Gastroesophageal sphincter (tissue), 3 donors: ENCODE data around the gene PABPC4L.

ENCODE experiments used
- CTCF ChIP-seq, 4 experiments: fragments of 200-600 bp in 2 of 4; fragments of 450-650 bp in 2 of 4; sonication (generic) in 1 of 4; IDR thresholded peaks; one replicate each; pipeline ENCODE4 v1.5.1; 2017 to 2019; ENCODE audit warnings: antibody characterized with exemption in 4 of 4, mild to moderate bottlenecking in 2 of 4, moderate library complexity in 2 of 4
- EP300 ChIP-seq: sonication (generic); formaldehyde crosslinking; IDR thresholded peaks from one replicate; pipeline ENCODE4 v1.6.1; 2017; ENCODE audit warnings: antibody characterized with exemption, mild to moderate bottlenecking
- POLR2A ChIP-seq, 2 donors: fragments of 450-650 bp; IDR thresholded peaks; one replicate each; pipeline ENCODE4 v1.6.1; 2017; ENCODE audit warnings: antibody characterized with exemption in 2 of 2, mild to moderate bottlenecking in 2 of 2, moderate library complexity in 1 of 2

GRCh38 chr4:134216411-134216810 lies 14.8 kb upstream of the PABPC4L start:
- no peak for TF ChIP-seq EP300
- no peak for TF ChIP-seq CTCF (IDR thresholded peaks at IDR 0.05)
- no peak for TF ChIP-seq POLR2A (IDR thresholded peaks at IDR 0.05)
